ENCODE data around the gene KLC1.

GRCh38 chr14:103621860-103622259, 7.2 kb upstream of the KLC1 start:
- TF ChIP-seq CTCF (IDR thresholded peaks at IDR 0.05): no peak
- no peak for TF ChIP-seq POLR2A (IDR thresholded peaks at IDR 0.05)
